HEK293 (cell line): ENCODE results near the gene CCDC85B.

ENCODE experiments used
- CTCF ChIP-seq: fragments of 450-650 bp; formaldehyde crosslinking; IDR thresholded peaks from 2 replicates; pipeline ENCODE4 v1.5.1; 2016; ENCODE audit warnings: missing biosample characterization, missing genetic modification characterization
- ZBTB11 ChIP-seq: fragments of 450-650 bp; formaldehyde crosslinking; conservative IDR thresholded peaks from 2 replicates; pipeline ENCODE4 v1.5.1; 2016; ENCODE audit warnings: low read depth, missing biosample characterization, missing genetic modification characterization
- ZFP69B ChIP-seq: fragments of 450-650 bp; formaldehyde crosslinking; IDR thresholded peaks from 2 replicates; pipeline ENCODE4 v1.5.1; 2016; ENCODE audit warnings: missing biosample characterization, missing genetic modification characterization
- ZNF146 ChIP-seq: fragments of 450-650 bp; formaldehyde crosslinking; IDR thresholded peaks from 2 replicates; pipeline ENCODE4 v1.5.1; 2016; ENCODE audit warnings: missing biosample characterization, missing genetic modification characterization
- ZNF19 ChIP-seq: fragments of 450-650 bp; formaldehyde crosslinking; IDR thresholded peaks from 2 replicates; pipeline ENCODE4; 2016; ENCODE audit warnings: missing biosample characterization, missing genetic modification characterization, low read depth
- ZNF23 ChIP-seq: fragments of 450-650 bp; formaldehyde crosslinking; IDR thresholded peaks from 2 replicates; pipeline ENCODE4 v1.5.1; 2016; ENCODE audit warnings: missing biosample characterization, missing genetic modification characterization, borderline replicate concordance
- ZNF239 ChIP-seq: fragments of 450-650 bp; formaldehyde crosslinking; IDR thresholded peaks from 2 replicates; pipeline ENCODE4 v1.5.1; 2016; ENCODE audit warnings: missing biosample characterization, missing genetic modification characterization
- ZNF274 ChIP-seq, 2 experiments: fragments of 200-500 bp in 1 of 2; fragments of 450-650 bp in 1 of 2; sonication (Bioruptor generic) in 1 of 2; formaldehyde crosslinking in 1 of 2; IDR thresholded peaks; 2 replicates each; pipeline versions ENCODE4 v1.5.1 to v1.6.1; 2014 to 2016; ENCODE audit warnings: borderline replicate concordance in 1 of 2, inconsistent platforms in 1 of 2, low read length in 1 of 2, missing biosample characterization in 1 of 2, missing genetic modification characterization in 1 of 2
- ZNF398 ChIP-seq: fragments of 450-650 bp; formaldehyde crosslinking; IDR thresholded peaks from 2 replicates; pipeline ENCODE4 v1.5.1; 2017; ENCODE audit warnings: missing biosample characterization, missing genetic modification characterization
- ZNF600 ChIP-seq: fragments of 450-650 bp; formaldehyde crosslinking; IDR thresholded peaks from 2 replicates; pipeline ENCODE4 v1.5.1; 2016; ENCODE audit warnings: missing biosample characterization, missing genetic modification characterization
- TF ChIP-seq, protein P1 (sequence below): fragments of 450-650 bp; formaldehyde crosslinking; optimal IDR thresholded peaks from 2 replicates; pipeline ENCODE3; 2016; ENCODE audit warnings: missing biosample characterization, mild to moderate bottlenecking, missing genetic modification characterization

GRCh38 chr11:65858681-65859087 is 31.8 kb upstream of the CCDC85B start:
- no peak for TF ChIP-seq ZNF600
- no peak for TF ChIP-seq ZNF274 (IDR thresholded peaks at IDR 0.05; ENCODE audit: low read length)
- TF ChIP-seq ZNF274 (tag by site-specific recombination; IDR thresholded peaks at IDR 0.05; ENCODE audit: borderline replicate concordance): no peak
- no peak for TF ChIP-seq CTCF
- no peak for TF ChIP-seq ZBTB11 (tag by site-specific recombination)
- no peak for TF ChIP-seq ZNF146 (tag by site-specific recombination)
- TF ChIP-seq ZNF239 (tag by site-specific recombination): no peak
- TF ChIP-seq ZFP69B (tag by site-specific recombination): no peak
- TF ChIP-seq, protein P1, sequence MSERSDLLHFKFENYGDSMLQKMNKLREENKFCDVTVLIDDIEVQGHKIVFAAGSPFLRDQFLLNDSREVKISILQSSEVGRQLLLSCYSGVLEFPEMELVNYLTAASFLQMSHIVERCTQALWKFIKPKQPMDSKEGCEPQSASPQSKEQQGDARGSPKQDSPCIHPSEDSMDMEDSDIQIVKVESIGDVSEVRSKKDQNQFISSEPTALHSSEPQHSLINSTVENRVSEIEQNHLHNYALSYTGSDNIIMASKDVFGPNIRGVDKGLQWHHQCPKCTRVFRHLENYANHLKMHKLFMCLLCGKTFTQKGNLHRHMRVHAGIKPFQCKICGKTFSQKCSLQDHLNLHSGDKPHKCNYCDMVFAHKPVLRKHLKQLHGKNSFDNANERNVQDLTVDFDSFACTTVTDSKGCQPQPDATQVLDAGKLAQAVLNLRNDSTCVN (tag by site-specific recombination): no peak
- TF ChIP-seq ZNF23 (tag by site-specific recombination): no peak
- no peak for TF ChIP-seq ZNF19
- TF ChIP-seq ZNF398 (tag by site-specific recombination): no peak
